Measurements from ENCODE around the gene SLC9A7. TPM values are rescaled to one million over a fixed set of nuclear protein-coding genes. Genes with fewer than 3 reads are reported as not detected.

The SLC9A7 gene
- total and polyA plus RNA-seq, 2 experiments from 2014 or later = 2.5 to 15.4 TPM

- H3K4me1 Mint-ChIP-seq = peaks cover 34% of the 10 kb centered on the region
- no peaks in the 10 kb centered on the region for H4K20me1 ChIP-seq (replicated peaks; ENCODE audit: insufficient read depth)
- H3K27me3 ChIP-seq (ENCODE audit: insufficient read depth) = no peaks in the 10 kb centered on the region
- H3K9me3 Mint-ChIP-seq = peaks cover 13% of the 10 kb centered on the region
- no peak overlapping the region for H3K27ac Mint-ChIP-seq
- peaks cover 19% of the 10 kb centered on the region for H3K36me3 Mint-ChIP-seq (ENCODE audit: low read depth)
- peaks cover 17% of the 10 kb centered on the region for H3K4me1 ChIP-seq (ENCODE audit: insufficient read depth)
- no peak overlapping the region for H3K4me3 ChIP-seq
- peaks cover 5% of the 10 kb centered on the region for H3K27me3 Mint-ChIP-seq (ENCODE audit: insufficient read depth, low read depth, poor library complexity)
- no peak overlapping the region for H3K27ac ChIP-seq (ENCODE audit: low read depth)
- ATAC-seq (peak; percentile 42), DNase-seq (ENCODE audit: low spot score) (peak; percentile 44)
- TF ChIP-seq CTCF (conservative IDR thresholded peaks at IDR 0.05; ENCODE audit: low read depth in 2 of 2) = peak; percentile 45 to 70
- TF ChIP-seq ZNF331 (CRISPR knock-in tag; IDR thresholded peaks at IDR 0.05; ENCODE audit: low read depth) = no peak
- no peak overlapping the region for H3K4me2 ChIP-seq
- no peaks in the 10 kb centered on the region for H3K79me2 ChIP-seq (replicated peaks; ENCODE audit: insufficient read depth)
- no peaks in the 10 kb centered on the region for H3K36me3 ChIP-seq (ENCODE audit: insufficient read depth)
- no peak overlapping the region for H2AFZ ChIP-seq
- no peaks in the 10 kb centered on the region for H3K9me2 ChIP-seq (ENCODE audit: insufficient read depth)
- peaks cover 8% of the 10 kb centered on the region; the same call in 1 of the 2 replicates for H3F3A ChIP-seq (replicated peaks; ENCODE audit: low read depth)
- no peak overlapping the region for H3K4me3 Mint-ChIP-seq
Observed at GRCh38 chrX:46653482-46653881, 105.4 kb downstream of the SLC9A7 start.

- H3K27me3 ChIP-seq (ENCODE audit: insufficient read depth) = no peaks in the 10 kb centered on the region
- no peaks in the 10 kb centered on the region for H3K79me2 ChIP-seq (replicated peaks; ENCODE audit: insufficient read depth)
- peaks cover 53% of the 10 kb centered on the region for H3K4me1 Mint-ChIP-seq
- H2AFZ ChIP-seq = no peak overlapping the region
- no peaks in the 10 kb centered on the region for H3K9me2 ChIP-seq (ENCODE audit: insufficient read depth)
- H3F3A ChIP-seq (replicated peaks; ENCODE audit: low read depth) = peaks cover 8% of the 10 kb centered on the region; the same call in 1 of the 2 replicates
- H3K27ac ChIP-seq (ENCODE audit: low read depth) = peak overlapping the region; percentile 97
- H3K27ac Mint-ChIP-seq = peak overlapping the region; percentile 98
- H3K9me3 Mint-ChIP-seq = peaks cover 5% of the 10 kb centered on the region
- H3K4me3 ChIP-seq = peak overlapping the region; percentile 31; the same call in 1 of the 2 replicates
- DNase-seq (ENCODE audit: low spot score) (peak; percentile 71), ATAC-seq (peak; percentile 91)
- TF ChIP-seq CTCF (conservative IDR thresholded peaks at IDR 0.05; ENCODE audit: low read depth in 2 of 2) = no peak
- no peak for TF ChIP-seq ZNF331 (CRISPR knock-in tag; IDR thresholded peaks at IDR 0.05; ENCODE audit: low read depth)
- no peak for TF ChIP-seq JUNB (IDR thresholded peaks at IDR 0.05; ENCODE audit: unreplicated experiment)
- TF ChIP-seq ZNF114 (CRISPR knock-in tag; IDR thresholded peaks at IDR 0.05) = no peak
- no peak for TF ChIP-seq ETS1 (IDR thresholded peaks at IDR 0.05)
- no peak for TF ChIP-seq ZNF462 (CRISPR knock-in tag; IDR thresholded peaks at IDR 0.05)
- 0 out of 3 replicates have a peak overlapping the region, but pooled peaks have one; percentile 56 for H3K4me3 Mint-ChIP-seq
- H4K20me1 ChIP-seq (replicated peaks; ENCODE audit: insufficient read depth) = no peaks in the 10 kb centered on the region
- H3K36me3 ChIP-seq (ENCODE audit: insufficient read depth) = no peaks in the 10 kb centered on the region
- H3K27me3 Mint-ChIP-seq (ENCODE audit: insufficient read depth, low read depth, poor library complexity) = peaks cover 6% of the 10 kb centered on the region
- H3K4me1 ChIP-seq (ENCODE audit: insufficient read depth) = peaks cover 26% of the 10 kb centered on the region
- peak overlapping the region; percentile 62 for H3K4me2 ChIP-seq
- H3K36me3 Mint-ChIP-seq (ENCODE audit: low read depth) = peaks cover 33% of the 10 kb centered on the region
Observed at GRCh38 chrX:46649421-46650260, 109.3 kb downstream of the SLC9A7 start.

Measured in GM23338 (cell line).